ENCODE data around the gene RILPL1.

- TF ChIP-seq PCBP2 (IDR thresholded peaks at IDR 0.05; ENCODE audit: low read depth, low read length, poor library complexity, severe bottlenecking) (no peak), HSF4 (CRISPR knock-in tag; IDR thresholded peaks at IDR 0.05; ENCODE audit: borderline replicate concordance) (no peak), CC2D1A (IDR thresholded peaks at IDR 0.05) (no peak), JUND (IDR thresholded peaks at IDR 0.05; ENCODE audit: borderline replicate concordance, low read depth, low read length) (no peak), JUND (tag; IDR thresholded peaks at IDR 0.05; ENCODE audit: borderline replicate concordance, low read depth, low read length) (no peak), TSC22D4 (tag; IDR thresholded peaks at IDR 0.05) (no peak), CHD1 (IDR thresholded peaks at IDR 0.05; ENCODE audit: low read length) (no peak), ELF4 (CRISPR knock-in tag; IDR thresholded peaks at IDR 0.05) (no peak), PKNOX1 (IDR thresholded peaks at IDR 0.05) (no peak), POLR2AphosphoS2 (IDR thresholded peaks at IDR 0.05; ENCODE audit: low read length) (no peak)
Observed at GRCh38 chr12:123421314-123421713, 112.2 kb downstream of the RILPL1 start.

Data from K562 (cell line).